GM19438 (cell line): ENCODE results near the gene PIM3.

Source experiments
- ATAC-seq: cut with Tn5 transposase; IDR thresholded peaks from one replicate; pipeline ENCODE4 v1.9.1; 2021; ENCODE audit warnings: low read depth; ENCODE audit not compliant: unreplicated experiment

PIM3 gene

GRCh38 chr22:49927483-49928184, 32.9 kb upstream of the PIM3 start:
- no peak for ATAC-seq

- no peak for ATAC-seq
Observed at GRCh38 chr22:49928185-49928495, 32.4 kb upstream of the PIM3 start.

GRCh38 chr22:49928555-49929210, 31.9 kb upstream of the PIM3 start:
- ATAC-seq, result no peak

- ATAC-seq, result no peak
Observed at GRCh38 chr22:49929211-49929979, 31.2 kb upstream of the PIM3 start.

- ATAC-seq, result no peak
Observed at GRCh38 chr22:49929994-49930575, 30.5 kb upstream of the PIM3 start.

GRCh38 chr22:49930596-49931412, 29.8 kb upstream of the PIM3 start:
- no peak for ATAC-seq

- ATAC-seq, result no peak
Observed at GRCh38 chr22:49933236-49934159, 27.1 kb upstream of the PIM3 start.

GRCh38 chr22:49934160-49934890, 26.2 kb upstream of the PIM3 start:
- ATAC-seq, result no peak

- ATAC-seq, result no peak
Observed at GRCh38 chr22:49934891-49935557, 25.5 kb upstream of the PIM3 start.

- ATAC-seq, result no peak
Observed at GRCh38 chr22:49935561-49935960, 25.0 kb upstream of the PIM3 start.

GRCh38 chr22:49936018-49936972, 24.3 kb upstream of the PIM3 start:
- peak; percentile 64 for ATAC-seq

GRCh38 chr22:49936973-49937757, 23.4 kb upstream of the PIM3 start:
- ATAC-seq, result no peak

GRCh38 chr22:49937758-49938564, 22.6 kb upstream of the PIM3 start:
- ATAC-seq, result no peak

GRCh38 chr22:49938565-49939136, 21.9 kb upstream of the PIM3 start:
- ATAC-seq, result no peak
